GM19395 (cell line): ENCODE results near the gene NCMAP.

Experiments used
- ATAC-seq: cut with Tn5 transposase; IDR thresholded peaks from one replicate; pipeline ENCODE4 v1.9.1; 2021; ENCODE audit warnings: mild to moderate bottlenecking, moderate library complexity; ENCODE audit not compliant: unreplicated experiment

The NCMAP gene

GRCh38 chr1:24570265-24571125 lies 14.6 kb downstream of the NCMAP start:
- ATAC-seq: no peak

GRCh38 chr1:24572301-24572700 lies 16.4 kb downstream of the NCMAP start:
- no peak for ATAC-seq

- ATAC-seq: no peak
Measured at GRCh38 chr1:24575905-24576587, 20.2 kb downstream of the NCMAP start.

DNA sequence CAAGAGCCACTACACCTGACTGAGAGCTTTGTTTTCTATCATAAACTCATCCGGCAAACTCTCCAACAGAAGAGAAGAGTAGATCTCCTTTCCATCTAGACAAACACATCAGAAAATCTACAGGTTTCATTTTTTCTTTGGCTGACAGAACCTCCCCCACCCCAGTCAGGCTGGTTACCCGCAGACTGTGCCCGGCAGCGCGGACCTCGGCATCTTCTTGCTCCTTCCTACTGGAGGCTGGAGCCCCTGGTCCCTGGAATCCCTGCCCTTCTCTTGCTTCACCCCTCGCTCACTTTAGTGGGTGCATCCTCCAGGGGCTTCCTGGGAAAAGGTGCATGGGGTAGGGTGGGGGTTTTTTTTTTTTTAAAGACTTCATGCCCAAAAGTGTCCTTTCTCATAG lies 23.0 kb downstream of the NCMAP start:
- ATAC-seq: no peak

GRCh38 chr1:24580756-24581155 lies 24.9 kb downstream of the NCMAP start:
- no peak for ATAC-seq

- no peak for ATAC-seq
Measured at GRCh38 chr1:24584171-24584647, 28.3 kb downstream of the NCMAP start.

DNA sequence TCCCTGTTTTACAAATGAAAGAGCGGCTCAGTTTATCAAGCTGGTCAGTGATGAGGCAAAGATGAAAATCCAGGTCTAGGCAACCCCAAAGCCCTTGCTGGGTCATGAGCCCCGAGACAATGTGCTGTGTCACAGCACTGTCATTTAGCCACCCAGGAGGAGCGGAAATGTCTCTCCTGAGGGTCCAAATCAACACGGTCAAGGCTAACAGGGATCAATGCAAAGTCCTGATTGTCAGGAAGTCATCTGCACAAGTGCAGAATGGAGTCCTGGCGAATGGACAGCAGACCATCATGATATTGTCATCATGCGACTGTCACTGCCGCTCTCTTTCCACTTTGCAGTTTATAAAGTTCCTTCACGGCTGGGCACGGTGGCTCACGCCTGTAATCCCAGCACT lies 30.2 kb downstream of the NCMAP start:
- ATAC-seq: no peak

DNA sequence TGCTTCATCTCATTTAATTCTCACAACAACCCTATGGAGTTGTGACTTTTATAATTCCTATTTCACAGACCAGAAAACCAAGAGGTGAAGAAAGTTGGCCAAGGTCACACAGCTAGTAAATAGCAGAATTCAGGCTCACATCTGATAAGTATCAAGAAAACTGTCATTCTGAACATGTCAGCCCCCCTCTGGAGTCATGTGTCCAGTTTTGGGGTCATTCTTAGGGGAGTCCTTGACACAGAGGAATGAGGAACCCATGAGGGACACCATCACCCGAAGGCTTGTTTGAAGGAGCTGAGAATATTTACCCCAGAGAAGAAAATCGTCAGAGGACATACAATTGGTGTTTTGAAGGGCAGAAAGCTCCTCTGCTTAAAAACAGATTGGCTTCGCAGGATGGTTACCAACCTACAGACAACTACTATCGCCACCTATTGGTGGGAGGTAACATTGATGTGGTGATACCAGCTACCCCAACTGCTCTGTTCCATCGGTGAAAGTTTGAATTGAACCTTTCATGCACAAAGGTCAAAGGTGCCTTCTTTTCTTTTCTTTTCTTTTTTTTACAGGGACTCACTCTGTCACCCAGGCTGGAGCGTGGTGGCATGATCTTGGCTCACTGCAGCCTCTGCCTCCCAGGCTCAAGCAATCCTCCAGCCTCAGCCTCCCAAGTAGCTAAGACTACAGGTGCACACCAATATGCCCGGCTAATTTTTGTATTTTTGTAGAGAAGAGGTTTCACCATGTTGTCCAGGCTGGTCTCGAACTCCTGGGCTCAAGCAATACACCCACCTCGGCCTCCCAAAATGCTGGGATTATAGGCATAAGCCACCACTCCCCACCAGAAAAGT lies 31.3 kb downstream of the NCMAP start:
- ATAC-seq: no peak

GRCh38 chr1:24588573-24588972 lies 32.7 kb downstream of the NCMAP start:
- ATAC-seq: no peak

- ATAC-seq: no peak
Measured at GRCh38 chr1:24589200-24589599, 33.3 kb downstream of the NCMAP start.

- no peak for ATAC-seq
Measured at GRCh38 chr1:24591781-24592180, 35.9 kb downstream of the NCMAP start.

GRCh38 chr1:24594328-24594598 lies 38.4 kb downstream of the NCMAP start:
- ATAC-seq: no peak

DNA sequence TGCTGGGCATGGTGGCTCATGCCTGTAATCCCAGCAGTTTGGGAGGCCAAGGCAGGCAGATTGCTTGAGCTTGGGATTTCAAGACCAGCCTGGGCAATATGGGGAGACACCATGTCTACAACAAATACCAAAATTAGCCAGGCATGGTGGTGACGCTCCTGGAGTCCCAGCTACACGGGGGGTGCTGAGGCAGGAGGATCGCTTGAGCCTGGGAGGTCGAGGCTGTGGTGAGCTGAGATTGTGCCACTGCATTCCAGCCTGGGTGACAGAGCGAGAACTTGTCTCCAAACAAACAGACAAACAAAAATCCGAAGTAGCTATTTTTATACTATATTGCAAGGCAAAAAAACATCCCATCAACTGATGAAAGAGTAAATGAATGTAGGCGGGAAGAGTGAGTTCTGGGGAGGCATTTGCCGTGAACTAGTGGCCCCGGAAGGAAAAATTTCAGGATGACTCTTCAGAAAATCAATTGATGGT lies 40.6 kb downstream of the NCMAP start:
- no peak for ATAC-seq

DNA sequence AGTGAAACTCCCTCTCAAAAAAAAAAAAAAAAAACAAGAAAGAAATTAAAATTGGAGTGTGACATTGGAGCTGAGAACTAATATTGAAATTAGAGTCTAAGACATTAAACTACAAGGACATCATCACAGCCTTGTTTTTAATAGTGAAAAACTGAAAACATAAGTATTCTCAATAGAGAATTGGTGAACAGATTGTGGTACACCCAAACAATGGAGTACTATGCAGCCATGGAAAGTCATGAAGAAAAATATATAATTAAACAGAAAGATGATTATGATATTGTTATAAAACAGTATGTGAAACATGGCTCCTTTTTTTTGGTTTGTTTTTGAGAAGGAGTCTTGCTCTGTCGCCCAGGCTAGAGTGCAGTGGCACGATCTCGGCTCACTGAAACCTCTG lies 43.4 kb downstream of the NCMAP start:
- no peak for ATAC-seq

GRCh38 chr1:24600551-24600950 lies 44.7 kb downstream of the NCMAP start:
- no peak for ATAC-seq

- ATAC-seq: no peak
Measured at GRCh38 chr1:24605534-24606295, 49.8 kb downstream of the NCMAP start.

- ATAC-seq: no peak
Measured at GRCh38 chr1:24606296-24606605, 50.4 kb downstream of the NCMAP start.

DNA sequence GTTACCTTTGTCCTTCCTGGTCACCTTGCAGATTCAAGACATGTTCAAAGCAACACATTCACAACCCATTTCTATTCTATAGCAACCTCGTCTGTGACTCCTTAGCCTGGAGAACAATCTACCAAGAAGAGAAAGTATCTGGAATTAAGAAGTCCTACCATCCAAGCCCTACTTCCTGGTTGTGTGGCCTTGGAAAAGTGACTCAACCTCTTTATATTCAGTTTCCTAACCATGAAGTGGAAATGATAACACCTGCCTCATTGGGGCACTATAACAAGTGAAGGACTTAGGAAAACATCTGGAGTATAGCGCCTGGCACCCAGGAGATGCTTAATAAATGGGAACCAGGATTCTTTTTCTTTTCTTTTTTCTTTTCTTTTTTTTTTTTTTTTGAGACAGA lies 50.7 kb downstream of the NCMAP start:
- ATAC-seq: no peak

DNA sequence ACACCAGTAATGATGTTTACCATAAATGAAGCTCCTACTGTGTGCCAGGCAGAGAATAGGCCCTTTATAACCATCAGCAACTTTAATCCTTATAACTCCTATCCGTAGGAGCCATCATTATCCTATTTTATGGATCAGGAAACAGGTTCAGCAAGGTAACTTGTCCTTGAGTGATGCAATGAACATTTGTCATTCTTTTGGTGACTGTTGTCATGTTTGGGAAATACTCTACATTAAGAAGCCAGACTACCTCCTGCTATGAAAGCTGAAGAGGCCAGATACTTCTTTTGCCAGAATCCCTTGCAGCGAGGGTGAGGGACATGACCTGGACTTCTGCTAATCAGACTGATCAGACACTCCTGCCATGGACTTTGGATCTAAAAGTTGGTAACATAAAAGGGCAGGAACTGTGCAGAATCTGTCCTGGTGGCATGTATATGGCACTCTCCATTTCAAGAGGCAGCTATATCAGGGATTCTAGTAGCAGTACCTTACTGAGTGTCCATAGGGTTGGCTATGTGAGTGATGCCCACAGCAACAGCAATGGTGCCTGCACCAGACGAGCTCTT lies 54.1 kb downstream of the NCMAP start:
- no peak for ATAC-seq

- ATAC-seq: no peak
Measured at GRCh38 chr1:24619376-24619775, 63.5 kb downstream of the NCMAP start.

DNA sequence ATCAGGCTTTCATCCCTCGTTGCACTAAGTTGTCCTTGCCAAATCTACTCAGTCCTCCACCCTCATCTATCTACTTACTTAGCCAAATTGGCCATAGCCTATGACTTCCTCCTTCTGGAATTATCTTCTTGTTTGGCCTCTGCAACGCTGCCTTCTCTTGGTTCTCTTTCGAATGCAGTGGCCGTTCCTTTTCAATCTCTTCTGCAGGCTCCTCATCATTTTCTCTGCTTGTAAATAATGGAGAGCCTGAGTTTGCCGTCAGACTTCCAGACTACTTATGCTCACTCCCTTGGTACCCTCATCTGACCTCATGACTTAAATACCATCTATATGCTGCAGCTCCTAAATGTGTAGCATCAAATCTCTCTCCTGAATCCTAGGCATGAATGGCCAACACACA lies 64.8 kb downstream of the NCMAP start:
- no peak for ATAC-seq
